CD4-positive, alpha-beta T cell treated with Interleukin-10 for 1 hour (primary cell): ENCODE measurements around the gene GJA5.
"Not testable (repeated sequence)": the region's sequence is repeated elsewhere in the genome, so short reads cannot be mapped to it uniquely, and the experiment has no call there.

Source experiments
- DNase-seq: peaks from one replicate; pipeline ENCODE4 v3.0.0-alpha.2; 2020

GJA5 gene

DNA sequence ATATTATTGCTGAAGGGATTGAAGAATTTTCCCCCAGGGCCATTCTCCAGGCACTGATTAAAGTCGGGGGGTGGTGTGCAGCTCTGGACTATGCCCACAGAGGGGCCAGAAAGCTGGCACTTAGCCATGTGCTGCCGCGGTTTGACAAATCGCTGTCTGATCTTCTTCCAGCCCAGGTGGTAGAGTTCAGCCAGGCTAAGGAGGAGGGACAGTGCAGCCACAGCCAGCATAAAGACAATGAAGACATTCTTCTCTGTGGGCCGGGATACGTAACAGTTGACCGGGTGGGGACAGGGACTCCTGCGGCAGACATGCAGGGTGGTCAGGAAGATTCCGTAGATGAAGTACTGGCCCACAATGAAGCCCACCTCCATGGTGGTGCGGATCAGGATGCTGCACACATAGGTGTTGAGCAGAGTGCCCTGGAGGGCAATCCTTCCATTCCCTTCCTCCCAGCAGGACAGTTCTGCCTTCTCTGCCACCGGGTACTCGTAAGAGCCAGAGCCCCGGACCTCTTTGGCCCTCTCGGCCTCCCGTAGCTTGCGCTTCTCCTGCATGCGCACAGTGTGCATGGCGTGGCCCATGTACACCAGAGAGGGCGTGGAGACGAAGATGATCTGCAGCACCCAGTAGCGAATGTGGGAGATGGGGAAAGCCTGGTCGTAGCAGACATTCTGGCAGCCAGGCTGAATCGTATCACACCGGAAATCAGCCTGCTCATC lies 1.9 kb downstream of the GJA5 start:
- no peak for DNase-seq

DNA sequence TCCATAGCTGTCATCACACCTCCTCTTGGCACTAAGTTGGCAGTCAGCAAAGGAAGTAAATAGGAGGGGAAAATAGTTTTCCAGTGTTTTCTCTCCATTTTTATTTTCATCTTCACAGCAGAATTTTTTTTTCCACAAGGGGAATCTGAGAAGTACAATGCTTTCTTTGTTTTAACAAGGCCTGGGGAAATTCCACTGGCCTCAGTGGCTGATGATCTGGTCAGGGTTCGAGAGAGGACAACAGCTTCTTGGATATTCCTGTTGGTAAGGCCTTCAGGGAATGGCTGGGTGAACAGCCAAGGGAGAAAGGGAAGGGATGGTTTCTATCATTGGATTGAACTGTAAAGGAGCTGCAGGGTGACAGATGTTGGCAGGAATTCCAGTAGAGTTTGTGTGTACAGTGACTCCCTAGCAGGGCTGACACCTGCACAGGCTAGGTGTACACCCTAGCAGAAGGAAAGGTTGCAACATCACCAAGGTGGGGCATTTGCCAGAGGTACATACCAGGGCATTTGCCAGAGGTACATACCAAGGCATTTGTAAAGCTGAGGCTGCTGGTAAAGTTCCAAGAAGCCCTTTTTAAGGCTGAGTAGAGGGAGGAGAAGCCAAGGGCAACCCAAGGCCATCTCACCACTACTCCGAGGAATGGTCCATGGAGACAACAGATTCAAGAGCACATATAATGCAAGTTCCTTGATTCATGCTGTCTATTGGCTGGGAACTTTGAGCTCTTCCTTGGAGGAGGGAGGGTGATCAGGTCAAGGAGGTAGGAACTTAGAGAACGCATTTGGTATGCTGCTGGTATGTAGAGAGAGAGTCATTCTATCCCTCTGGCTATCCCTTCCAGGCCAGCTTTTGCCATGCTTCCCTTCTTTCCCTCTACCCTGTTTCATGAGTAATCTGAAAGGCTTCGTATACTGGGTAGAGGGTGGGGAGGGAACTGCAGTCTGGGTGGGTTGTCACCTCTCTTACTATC lies 3.1 kb downstream of the GJA5 start:
- DNase-seq = no peak

DNA sequence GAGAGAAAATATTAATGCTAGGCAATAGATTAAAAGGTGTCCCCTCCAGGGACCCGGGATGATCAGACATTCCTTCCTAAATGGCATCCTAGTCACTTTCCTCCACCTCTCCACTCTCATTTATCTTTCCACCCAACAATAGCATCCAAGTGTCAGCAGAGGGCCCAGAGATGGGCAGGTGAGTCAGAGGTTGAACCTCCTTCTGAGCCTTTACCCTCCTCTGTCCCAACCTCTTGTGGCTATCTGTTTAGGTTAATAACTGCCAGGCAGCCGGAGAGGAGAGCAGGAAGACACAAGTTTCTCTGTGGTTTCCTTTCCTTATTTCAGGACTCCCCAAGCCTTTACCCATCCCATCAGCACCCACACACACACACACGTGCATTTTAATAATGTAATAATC lies 4.1 kb downstream of the GJA5 start:
- DNase-seq = no peak

DNA sequence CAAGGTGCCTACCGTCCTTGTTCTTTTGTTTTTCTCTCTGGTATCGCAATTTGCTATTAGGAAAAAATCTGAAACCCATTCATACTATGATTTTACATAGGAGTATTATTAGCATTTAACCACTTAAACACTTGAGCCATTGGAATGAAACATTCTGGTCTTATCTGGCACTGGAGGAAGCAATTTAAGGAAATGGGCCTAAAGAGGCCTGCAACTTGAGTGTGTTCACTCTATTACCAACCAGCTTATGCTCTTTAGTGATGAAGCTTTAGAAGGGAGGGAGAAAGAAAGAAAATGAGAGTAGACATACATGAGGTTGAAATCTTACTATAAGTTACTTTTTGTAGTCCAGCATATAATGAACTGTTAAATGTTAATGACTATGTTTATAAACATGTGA lies 5.7 kb downstream of the GJA5 start:
- DNase-seq = no peak

DNA sequence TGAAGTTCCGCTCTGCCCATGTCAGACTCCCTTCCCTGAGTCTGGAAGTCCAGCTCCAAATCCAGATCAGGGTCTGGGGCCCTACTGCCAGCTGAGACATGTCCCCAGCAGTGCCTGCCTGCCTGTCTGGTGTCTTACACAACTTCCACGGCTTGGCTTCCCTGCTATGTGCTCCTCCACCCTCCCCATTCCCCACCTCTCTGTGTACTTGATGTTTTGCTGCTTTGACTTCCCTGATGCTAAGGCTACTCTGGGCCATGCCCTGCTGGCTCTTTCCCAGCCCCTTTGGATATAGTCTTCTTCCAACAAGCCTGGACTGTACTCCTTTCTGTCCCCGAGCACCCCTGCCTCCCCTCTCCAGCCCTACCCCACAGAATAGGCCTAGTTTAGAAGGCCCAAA lies 7.3 kb downstream of the GJA5 start:
- no peak for DNase-seq

DNA sequence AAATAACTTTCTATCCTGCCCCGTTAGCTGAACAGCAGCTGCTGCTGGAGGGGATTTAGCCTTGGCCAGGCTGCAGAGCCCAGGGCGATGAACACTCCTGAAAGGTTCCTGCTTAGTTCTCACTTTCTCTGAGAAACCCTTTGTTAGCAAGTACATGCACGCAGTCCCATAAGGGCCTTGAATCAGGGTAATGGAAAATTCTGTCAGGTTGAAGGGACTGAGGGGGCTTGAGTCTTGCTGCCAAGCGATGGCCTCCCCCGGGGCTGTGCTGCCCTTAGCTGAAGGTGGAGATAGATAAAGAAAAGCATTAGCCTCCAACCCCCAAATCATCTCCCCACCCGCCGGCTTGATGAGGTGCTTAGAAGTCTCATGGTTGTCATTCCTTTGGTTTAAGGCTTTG lies 7.9 kb downstream of the GJA5 start:
- no peak for DNase-seq

DNA sequence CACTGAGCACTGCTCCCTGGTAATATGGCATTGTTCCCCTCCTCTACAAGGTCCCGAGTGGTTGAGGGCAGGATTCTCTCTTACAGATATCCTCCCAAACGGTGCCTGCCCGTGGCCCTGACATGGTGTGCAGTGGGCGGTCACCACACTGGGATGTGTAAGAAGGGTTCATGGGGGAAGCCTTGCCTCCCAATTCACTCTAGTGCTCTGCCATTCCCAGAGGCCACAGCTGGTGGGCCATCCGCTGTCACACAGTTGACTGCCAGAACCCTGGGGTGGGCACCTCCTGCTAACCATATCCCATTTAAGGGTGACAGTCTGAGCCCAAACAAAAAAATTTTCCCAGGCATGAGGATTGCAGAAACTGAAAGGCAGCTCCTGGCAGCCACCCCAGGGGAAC lies 9.1 kb downstream of the GJA5 start:
- DNase-seq = no peak

DNA sequence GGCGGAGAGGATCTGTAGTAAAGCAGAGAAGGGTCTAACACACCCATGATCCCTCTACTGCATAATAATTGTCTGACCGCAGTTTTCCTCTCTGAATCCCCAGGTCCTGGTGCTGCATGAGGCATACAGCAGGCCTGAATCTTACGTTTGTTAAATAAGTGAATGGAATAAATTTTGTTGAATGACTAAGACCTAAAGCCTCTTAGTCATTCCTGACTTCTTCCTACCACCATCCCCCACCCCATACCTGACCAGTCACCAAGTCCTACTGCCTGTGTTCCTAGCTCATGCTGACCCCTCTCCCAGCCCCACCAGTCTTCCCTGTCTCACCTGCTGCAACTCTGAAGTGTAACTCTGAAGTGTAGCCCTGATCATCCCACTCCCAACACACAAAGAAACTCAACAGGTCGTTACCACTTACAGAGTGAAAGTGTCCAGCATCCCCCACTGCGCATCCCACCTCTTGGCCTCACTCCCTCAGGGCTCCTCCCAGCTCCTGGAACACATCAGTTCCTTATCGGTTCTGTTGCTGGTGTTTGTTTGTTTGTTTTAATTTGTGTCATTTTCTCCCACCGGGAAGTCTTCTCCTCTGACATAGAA lies 9.7 kb downstream of the GJA5 start:
- DNase-seq = no peak

DNA sequence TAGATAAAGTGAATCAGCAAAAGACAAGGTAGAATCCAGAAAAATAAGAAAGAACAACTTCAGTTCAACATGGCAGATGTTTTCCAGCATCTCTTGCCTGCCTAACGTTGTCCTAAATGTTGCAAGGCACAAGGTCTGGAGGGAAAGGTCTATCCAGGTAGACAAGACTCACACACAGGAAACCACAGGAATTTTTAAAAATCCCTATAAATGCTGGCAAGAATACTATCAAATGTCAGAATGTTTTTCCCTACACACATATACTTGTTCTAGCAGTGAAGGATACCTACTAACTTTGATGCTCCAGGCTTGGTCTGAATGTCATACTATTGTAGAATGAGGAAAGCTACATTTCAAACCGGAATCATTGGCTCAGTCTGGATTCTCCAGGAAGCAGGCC lies 10.6 kb downstream of the GJA5 start:
- no peak for DNase-seq

DNA sequence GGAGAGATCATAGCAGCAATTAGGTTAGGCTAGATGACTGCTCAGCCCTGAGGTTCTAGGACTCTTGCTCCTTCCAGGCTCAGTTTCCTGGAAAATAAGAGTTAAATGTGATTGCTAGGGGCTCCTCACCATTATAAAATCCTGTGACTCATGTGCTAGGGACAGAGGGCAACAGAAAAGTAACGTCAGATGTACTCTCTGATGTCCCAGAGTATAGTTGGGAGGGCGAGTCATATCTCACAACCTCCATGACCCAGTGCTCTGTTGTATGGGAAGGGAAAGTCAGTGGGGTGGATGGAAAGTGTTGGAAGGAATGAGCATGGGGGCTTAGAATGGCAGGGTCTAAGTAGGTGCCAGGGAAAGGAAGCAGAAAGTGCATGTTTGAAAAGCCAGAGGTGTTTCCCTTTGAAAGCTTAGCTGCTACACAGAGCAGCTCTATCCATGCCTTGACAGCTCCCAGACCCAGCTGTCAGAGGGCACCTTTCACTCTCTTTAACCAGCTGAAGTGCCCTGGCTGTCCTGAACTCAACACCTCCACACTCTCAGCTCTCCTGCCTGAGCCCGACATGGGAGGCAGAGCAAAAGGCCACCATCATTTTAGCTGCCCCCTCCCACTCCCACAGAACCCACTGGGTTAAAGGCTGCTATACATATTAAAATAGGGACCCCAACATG lies 11.6 kb downstream of the GJA5 start:
- DNase-seq = no peak

DNA sequence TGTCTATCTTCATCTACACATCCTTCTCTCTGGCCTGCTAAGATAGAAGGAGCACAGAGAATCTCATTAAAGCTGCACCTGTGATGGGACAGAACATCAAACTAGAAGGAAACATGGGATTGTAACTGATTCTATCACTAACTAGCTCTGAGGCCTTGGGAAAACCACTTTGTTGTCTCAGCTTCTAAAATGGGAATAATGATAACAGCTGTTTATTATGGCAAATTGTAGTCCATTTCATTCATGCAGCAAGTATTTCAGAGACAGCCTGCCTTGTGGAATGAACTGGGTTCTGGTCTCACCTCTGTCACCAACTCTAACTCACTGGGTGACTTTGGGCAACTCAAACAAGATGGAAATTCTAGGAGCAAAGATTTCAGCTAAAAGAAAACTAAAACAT lies 12.4 kb downstream of the GJA5 start:
- DNase-seq = no peak

DNA sequence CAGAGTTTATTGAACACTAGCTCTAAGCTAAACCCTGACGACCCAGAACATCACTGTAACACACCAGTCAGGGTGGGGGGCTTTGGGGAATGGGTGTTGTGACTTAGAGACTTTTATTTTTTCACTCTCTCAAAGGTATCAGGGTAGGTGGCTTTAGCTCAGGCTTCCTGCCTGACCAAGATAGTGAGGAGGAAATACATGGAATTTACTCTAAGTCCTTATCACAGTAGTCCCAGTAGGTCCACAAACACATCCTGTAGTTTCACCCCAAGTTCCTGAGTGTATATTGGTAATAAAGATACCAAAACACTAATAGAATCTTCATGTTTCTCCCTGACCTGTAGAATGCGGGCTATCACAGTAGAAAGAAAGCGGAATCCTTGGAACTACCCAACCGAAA lies 15.1 kb downstream of the GJA5 start:
- DNase-seq = no peak

DNA sequence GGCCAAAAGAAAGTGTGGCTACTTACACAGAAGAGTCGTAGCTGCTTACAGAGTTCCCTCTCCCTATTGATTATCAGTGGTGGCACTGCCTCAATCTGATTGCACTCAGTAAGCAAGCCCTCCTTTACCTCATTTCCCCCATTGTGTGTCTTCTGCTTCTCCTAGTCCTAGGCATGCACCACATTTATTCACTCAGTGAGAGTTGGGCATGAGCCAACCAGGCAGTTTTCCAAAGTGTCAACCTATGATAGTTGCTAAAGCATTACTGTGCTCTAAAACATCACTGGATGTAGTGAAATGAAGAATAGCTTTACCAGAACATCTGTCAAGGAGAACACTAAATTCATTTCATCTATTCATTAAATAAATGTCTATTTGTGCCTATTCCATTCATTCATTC lies 19.3 kb downstream of the GJA5 start:
- no peak for DNase-seq

DNA sequence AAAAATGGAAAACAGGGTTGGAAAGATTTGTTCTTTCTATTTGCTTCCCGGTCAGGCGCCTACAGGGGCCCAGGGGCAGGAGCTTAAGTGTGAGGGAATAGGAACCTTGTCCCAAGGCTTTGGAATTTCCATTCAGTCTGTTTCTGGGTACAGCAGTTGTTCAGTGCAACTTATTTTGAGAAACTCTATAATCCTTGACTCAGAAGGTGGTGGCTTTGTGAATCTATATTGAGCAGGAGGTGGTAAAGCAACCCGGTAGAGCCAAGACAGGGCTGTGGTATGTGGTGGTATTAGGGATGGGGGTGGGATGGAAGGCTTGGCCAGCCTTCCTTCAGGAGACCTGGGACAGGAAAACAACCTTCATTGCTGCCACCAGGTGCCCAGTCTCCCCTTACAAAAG lies 20.0 kb downstream of the GJA5 start:
- no peak for DNase-seq

DNA sequence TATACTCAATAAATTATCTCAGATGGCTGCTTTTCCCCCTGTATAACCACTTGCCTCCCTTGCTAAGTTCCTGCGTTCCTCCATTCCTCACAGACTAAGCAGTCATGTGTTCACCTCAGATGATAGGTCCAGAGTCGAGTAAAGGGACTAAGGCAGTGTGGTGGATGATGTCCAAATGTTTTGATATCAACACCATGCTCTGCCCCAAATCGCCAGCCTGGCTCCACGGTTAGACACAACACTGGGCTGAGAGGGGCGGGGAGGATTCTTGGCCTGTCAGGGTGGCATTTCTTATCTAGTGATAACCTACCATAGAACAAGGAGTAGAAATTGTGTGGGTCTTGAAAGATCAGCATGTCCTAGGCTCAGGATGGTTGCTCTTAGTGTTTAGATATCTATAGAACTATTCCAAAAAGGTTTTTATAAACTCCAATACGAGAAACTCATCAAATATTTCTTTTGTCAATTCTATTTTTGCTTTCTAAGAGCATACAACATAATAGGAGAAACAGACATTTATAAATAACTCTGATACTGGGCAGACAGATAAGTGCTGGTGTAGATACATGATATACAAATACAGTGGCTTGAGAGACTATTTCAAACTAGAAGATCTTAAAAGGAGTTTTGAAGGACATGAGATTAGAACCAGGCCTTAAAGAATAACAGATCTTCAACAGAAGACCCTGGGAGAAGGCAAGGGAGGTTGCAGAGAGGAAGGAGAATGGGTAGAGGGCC lies 21.5 kb downstream of the GJA5 start:
- DNase-seq = no peak

DNA sequence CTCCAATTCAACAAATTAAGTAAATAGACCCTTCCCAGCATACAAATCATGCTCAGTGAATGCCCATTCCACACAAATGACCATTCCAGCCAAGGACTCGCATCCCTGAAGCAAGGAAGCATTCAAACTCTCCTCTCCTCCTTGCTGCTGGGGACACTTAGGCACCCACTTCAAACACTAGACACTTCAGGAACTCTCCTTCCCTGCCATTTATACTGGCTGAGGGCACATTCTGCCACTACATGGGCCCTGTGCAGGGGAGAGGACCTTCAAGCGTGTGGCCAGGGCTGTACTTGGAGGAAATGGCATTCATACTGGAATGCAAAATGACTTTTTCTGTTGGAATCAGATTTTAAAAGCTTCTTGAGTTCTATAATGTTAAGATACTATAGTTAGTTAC lies 22.3 kb downstream of the GJA5 start:
- DNase-seq = no peak

DNA sequence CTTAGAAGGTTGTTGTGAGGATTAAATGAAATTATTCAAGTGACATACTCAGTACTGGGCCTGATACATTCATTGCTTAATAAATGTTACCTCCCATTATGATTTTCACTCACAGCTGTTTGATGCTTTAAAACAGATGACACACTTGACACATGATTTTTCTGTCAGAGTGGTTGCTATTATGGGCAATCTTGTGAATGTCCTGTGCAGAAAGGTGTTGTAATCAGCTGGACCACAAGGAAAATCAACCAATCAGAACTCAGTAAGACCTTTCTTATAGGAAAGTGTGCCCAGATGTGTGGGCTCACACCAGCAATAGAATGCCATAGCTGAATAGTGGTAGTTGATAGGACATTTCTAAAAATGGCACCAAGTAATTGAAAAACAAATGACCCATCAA lies 23.5 kb downstream of the GJA5 start:
- DNase-seq = no peak

DNA sequence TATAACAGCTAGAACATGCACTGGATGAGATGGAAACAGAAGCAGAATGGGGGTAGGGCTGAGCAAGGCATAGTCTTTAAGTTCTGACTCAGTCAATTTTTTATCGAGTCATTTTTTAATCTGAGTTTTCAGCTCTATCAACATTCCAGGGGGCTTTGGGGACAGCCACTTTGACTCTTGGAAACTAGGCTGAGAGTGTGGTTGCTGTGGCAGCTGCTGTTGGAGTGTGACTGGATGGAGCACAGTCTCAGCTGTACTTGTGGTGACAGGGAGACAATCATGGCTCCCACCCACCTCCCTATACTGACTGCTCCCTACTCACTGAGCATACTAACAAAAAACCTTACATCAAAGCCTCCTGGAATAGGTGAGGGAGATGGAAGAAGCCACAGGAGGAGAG lies 25.0 kb downstream of the GJA5 start:
- DNase-seq = no peak

DNA sequence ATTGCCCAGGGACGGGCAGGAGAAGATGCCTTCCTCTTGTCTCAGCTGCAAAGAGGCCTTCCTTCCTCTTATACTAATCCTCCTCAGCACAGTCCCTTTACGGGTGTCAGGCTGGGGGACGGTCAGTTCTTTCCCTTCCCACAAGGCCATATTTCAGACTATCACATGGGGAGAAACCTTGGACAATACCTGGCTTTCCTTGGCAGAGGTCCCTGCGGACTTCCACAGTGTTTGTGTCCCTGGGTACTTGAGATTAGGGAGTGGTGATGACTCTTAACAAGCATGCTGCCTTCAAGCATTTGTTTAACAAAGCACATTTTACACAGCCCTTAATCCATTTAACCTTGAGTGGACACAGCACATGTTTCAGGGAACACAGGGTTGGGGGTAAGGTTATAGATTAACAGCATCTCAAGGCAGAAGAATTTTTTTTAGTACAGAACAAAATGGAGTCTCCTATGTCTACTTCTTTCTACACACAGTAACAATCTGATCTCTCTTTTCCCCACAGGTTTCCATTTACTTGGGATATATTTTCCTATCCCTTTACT lies 26.0 kb downstream of the GJA5 start:
- DNase-seq = not testable (repeated sequence)

DNA sequence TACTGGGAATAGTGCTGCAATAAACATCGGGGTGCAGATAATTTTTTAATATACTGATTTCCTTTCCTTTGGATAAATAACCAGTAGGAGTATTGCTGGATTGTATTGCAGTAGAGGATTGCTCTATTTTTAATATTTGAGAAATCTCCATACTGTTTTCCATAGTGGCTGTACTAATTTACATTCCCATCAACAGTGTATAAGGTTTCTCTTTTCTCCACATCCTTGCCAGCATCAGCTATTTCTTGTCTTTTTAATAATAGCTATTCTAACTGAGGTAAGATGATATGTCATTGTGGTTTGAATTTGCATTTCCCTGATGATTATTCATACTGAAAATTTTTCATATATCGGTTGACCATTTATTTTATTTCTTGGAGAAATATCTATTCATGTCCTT lies 31.1 kb downstream of the GJA5 start:
- DNase-seq = no peak

DNA sequence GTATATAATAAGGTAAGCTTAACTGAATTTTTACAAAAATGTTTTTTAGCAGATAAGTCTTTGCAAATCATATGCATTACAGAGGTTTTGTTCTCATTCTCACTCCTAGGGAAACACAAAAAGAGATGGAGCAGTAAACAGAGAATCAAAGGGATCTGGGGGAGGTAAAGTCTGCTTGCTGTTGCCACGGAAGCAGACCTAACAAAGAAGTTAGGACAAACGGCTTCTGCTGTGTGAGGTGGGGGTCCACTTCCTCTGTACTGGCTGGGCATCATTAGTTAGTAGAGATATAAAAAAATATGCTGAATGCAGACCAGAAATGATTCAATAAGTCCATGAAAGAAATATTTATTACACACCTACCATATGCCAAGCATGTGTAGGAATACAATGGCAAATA lies 34.2 kb downstream of the GJA5 start:
- DNase-seq = no peak

DNA sequence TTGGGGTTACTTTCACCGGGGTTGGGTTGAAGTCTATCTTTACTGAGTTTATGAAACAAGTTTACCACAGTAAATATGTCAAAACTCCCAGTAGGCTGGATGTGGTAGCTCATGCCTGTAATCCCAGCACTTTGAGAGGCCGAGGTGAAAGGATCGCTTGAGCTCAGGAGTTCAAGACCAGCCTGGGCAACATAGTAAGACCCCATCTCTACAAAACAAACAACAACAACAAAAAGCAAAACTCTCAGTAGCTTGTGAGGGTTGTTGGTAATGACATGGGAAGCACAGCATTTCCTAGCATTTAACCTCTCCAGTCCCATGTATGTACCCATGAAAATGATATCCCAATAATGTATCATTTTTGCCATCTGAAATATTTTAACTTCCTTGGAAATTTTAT lies 34.7 kb downstream of the GJA5 start:
- DNase-seq = no peak
